Measurements from ENCODE around the gene FAAH. TPM values are rescaled to one million over a fixed set of nuclear protein-coding genes. Genes with fewer than 3 reads are reported as not detected.

The FAAH gene
- total RNA-seq, 3 donors from 2014 or later: 51.7 to 130 (median 60.2) TPM

- Histone ChIP-seq H3K4me1 (ENCODE audit: low read depth) (peaks cover 35% of the 10 kb centered on the region), H3K4me3 (no peak overlapping the region), H3K36me3 (ENCODE audit: low read depth) (no peaks in the 10 kb centered on the region), H3K9me3 (peaks cover 8% of the 10 kb centered on the region)
- no peak for TF ChIP-seq CTCF (IDR thresholded peaks at IDR 0.05)
- ATAC-seq (no peak), DNase-seq (no peak)
- intact Hi-C loops (cut with DNase I, micrococcal nuclease): no loop called here
Observed at GRCh38 chr1:46396441-46397398, 2.6 kb downstream of the FAAH start.

- H3K4me1 ChIP-seq (ENCODE audit: low read depth): peaks cover 35% of the 10 kb centered on the region
Observed at GRCh38 chr1:46399307-46399706, 5.2 kb downstream of the FAAH start.

GRCh38 chr1:46400421-46400820 lies 6.3 kb downstream of the FAAH start:
- no peaks in the 10 kb centered on the region for H3K9me3 ChIP-seq
- no peak for TF ChIP-seq CTCF (IDR thresholded peaks at IDR 0.05)
- no peaks in the 10 kb centered on the region for H3K36me3 ChIP-seq (ENCODE audit: low read depth)
- H3K4me1 ChIP-seq (ENCODE audit: low read depth): peaks cover 26% of the 10 kb centered on the region
- peak in 2 of 3 donors; percentile 30 to 47 for DNase-seq
- intact Hi-C loops (cut with DNase I, micrococcal nuclease): no loop called here
- H3K4me3 ChIP-seq: no peak overlapping the region
- peak; percentile 61 for ATAC-seq

More at GRCh38 chr1:46399307-46399706, 5.2 kb downstream of the FAAH start:
- Histone ChIP-seq H3K9me3 (no peaks in the 10 kb centered on the region), H3K4me3 (no peak overlapping the region), H3K36me3 (ENCODE audit: low read depth) (no peaks in the 10 kb centered on the region)
- DNase-seq: peak in 1 of 3 donors; percentile 11
- TF ChIP-seq CTCF (IDR thresholded peaks at IDR 0.05): no peak
- ATAC-seq: no peak
- intact Hi-C loops (cut with DNase I, micrococcal nuclease): no loop called here

- ATAC-seq: peak; percentile 17
- no peak for DNase-seq
- TF ChIP-seq CTCF (IDR thresholded peaks at IDR 0.05): no peak
- peaks cover 18% of the 10 kb centered on the region for H3K4me1 ChIP-seq (ENCODE audit: low read depth)
- no peaks in the 10 kb centered on the region for H3K36me3 ChIP-seq (ENCODE audit: low read depth)
- intact Hi-C loops (cut with DNase I, micrococcal nuclease): no loop called here
- no peaks in the 10 kb centered on the region for H3K9me3 ChIP-seq
- H3K4me3 ChIP-seq: no peak overlapping the region
Observed at GRCh38 chr1:46401154-46401913, 7.2 kb downstream of the FAAH start.

- intact Hi-C loops (cut with DNase I, micrococcal nuclease): no loop called here
- peak; percentile 94 for ATAC-seq
- TF ChIP-seq CTCF (IDR thresholded peaks at IDR 0.05): no peak
- no peaks in the 10 kb centered on the region for H3K36me3 ChIP-seq (ENCODE audit: low read depth)
- no peak overlapping the region for H3K4me3 ChIP-seq
- H3K9me3 ChIP-seq: no peaks in the 10 kb centered on the region
- peak; percentile 86 to 90 (median 89) for DNase-seq
- H3K4me1 ChIP-seq (ENCODE audit: low read depth): peaks cover 14% of the 10 kb centered on the region
Observed at GRCh38 chr1:46401964-46402626, 8.0 kb downstream of the FAAH start.

All from mucosa of descending colon (tissue), 3 donors.